GM18909 (cell line): ENCODE results near the gene MYO18A.
A peak's percentile ranks its signal among the peaks of the same experiment; 100 is the strongest.
"Not testable (repeated sequence)": the region's sequence is repeated elsewhere in the genome, so short reads cannot be mapped to it uniquely, and the experiment has no call there.

Experiments
- ATAC-seq: cut with Tn5 transposase; IDR thresholded peaks from one replicate; pipeline ENCODE4 v1.9.1; 2021; ENCODE audit warnings: mild to moderate bottlenecking; ENCODE audit not compliant: unreplicated experiment, poor library complexity

MYO18A gene

DNA sequence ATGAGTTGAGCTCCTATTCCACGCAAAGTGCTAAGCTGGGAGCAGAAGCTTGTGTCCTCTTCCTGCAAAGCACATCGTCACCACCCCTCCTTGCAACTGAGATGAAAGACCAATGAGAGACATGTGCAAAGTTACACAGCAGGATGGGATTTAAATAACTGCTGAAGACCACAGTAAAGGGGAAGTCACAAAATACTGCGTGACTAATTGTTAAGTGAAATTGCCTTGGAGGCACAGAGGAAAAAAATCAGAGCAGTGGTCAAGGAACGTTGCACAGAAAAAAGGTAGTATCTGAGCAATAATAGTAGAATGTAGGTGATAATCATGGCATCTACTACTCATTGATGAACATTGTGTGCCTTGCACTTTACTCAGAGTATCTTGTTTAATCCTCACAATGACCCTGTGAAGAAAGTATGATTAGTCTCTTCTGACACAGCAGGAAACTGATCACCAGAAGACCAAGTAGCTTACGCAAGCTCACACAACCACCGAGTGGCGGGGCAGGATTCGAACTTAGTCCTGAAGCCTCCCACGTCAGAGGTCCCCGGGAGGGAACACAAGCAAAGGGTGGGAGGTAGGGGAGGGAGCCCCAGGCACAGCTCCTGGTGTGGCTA is 15.4 kb upstream of the MYO18A start:
- ATAC-seq: no peak

GRCh38 chr17:29194669-29195068 is 14.5 kb upstream of the MYO18A start:
- no peak for ATAC-seq

DNA sequence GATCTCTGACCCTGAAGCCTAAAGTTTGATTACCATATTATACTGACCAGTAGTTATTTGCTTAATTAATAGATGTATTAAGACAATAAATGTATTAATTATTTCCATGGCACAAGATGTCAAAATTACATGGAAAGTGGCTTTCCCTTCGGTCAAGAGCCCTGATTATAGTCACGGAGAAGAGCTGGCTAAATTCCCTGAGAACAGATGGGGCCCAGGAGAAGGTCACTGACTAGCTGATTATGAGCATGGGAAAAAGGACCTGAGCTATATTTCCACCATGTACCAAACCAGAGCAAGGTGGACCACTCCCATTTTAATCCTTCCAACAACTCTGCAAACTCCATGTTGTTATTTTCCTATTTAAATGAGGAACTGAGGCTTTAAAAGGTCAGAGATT is 12.9 kb upstream of the MYO18A start:
- ATAC-seq: no peak

DNA sequence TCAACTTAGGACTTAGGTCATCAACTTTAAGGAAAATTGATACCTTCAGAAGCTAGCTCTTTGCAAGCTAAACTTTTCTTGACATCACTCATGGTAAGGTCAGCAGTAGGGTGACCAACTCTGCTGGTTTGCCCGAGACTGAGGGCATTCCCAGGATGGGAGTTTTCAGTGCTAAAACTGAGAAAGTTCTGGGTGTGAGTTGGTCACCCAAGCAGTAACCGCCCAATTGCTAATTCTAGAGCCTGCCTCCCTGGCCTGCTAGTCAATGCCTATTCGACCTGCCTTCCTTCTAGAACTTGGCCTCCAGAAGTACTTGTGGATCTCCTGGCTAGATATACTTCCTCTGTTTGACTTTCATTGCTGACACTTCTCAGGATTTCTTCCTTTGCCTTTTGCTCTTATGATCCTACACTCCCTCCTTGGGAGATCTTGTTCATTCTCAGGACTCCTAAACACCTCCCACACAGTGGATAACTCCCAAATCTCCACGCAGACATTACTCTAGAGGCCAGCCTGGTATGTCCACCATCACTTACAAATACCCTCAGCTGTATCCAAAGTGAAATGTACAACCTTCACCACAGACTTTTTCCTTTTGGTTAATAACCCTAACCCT is 10.5 kb upstream of the MYO18A start:
- no peak for ATAC-seq

GRCh38 chr17:29190039-29190438 is 9.8 kb upstream of the MYO18A start:
- ATAC-seq: no peak

- no peak for ATAC-seq
Measured at GRCh38 chr17:29189355-29189754, 9.2 kb upstream of the MYO18A start.

- ATAC-seq: no peak
Measured at GRCh38 chr17:29181226-29181625, 1.0 kb upstream of the MYO18A start.

GRCh38 chr17:29180788-29181160 is 576 bp upstream of the MYO18A start:
- ATAC-seq: no peak

GRCh38 chr17:29179232-29180033 is 765 bp downstream of the MYO18A start:
- ATAC-seq: peak; percentile 3

DNA sequence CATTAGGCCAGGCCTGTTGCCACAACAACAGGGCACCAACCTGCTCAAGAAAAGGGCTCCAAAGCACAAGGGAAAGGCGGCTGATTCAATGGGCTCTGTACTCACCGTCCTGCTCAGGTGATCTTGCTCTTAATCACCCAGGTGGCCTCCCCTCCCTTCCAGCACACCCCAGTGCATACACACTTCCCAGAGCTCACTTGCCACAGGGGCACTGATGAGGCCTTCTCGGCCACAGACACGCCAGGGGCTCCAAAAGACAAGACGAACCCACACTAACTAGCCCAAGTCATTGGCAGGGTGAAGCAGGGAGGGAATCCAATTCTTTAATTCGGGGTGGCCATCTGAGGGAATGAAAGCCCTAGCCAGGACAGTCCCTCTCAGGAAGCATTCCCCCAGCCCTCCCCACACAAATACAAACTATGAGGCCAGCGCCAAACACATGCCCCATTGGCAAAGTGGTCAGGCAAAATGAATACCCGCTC is 1.4 kb downstream of the MYO18A start:
- ATAC-seq: no peak

- no peak for ATAC-seq
Measured at GRCh38 chr17:29177871-29178749, 2.1 kb downstream of the MYO18A start.

DNA sequence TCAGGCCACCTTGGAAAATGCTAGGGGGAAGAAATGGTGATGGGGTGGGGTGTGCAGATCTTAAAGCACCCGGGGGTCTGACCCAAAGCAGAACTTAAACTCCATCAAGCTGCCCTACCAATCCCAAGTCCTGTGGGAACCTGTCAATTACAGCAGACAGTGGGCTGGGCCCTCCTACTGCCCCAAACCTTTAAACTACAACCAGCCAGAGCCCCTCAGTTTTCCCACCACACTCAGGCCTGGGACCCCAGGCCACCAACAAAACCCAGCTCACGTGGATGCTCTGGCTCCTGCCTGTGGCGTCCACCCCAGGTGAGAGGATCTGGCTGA is 2.7 kb downstream of the MYO18A start:
- no peak for ATAC-seq

DNA sequence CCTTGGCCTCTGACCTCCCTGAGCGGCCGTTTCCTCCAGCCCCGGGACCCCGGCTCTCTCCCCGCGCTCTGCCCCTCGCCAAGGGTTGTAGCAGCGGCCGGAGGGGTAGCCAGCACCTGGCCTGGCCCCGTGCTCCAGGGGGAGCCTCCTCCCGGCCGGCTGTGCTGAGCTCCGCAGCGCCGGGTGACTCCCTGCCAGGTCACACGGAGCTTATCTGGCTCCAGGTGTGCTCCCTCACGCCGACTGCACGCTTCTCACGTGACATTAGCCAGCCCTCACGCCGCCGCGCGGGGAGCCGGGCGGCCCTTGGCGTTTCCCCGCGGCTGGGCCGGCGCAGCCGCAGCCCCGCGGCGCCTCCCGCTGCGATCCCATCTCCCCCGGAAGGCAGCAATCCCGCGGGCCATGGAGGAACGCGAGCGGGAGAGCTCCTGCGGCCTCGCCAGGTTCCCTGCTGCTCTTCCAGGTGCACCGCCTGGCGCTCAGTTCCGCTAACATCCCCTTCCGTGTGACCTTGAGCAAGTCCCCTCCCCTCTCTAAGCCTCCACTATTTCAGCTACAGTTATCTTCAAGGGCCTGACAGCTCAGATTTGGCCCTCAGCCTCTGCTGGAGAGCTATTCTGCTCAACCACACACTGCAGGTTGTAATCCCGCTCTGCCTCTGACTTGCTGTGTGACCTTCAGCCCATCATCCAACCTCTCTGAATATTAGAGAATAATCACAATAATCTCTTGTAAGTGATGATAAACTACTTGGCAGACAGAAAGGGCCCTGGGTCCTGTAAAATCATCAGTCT is 3.4 kb downstream of the MYO18A start:
- peak; percentile 46 for ATAC-seq

GRCh38 chr17:29175349-29175748 is 4.8 kb downstream of the MYO18A start:
- ATAC-seq: no peak

DNA sequence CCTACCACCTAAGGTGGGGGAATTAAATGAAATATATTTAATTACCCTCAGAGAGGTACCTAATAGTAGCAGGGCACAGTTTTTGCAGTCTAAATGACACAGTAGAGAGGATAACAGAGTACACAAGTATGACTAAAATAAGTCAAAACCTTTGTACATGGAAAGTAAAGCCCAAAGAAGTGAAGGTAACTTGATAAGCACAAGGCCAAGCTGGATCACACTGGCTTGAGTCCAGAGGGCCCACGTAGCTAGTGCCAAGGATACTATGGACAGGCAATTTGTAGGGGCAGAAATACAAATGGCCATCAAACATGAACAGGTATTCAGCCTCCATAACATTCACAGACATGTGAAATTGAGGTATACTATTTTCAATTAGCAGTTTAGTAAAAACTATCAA is 7.6 kb downstream of the MYO18A start:
- no peak for ATAC-seq

- no peak for ATAC-seq
Measured at GRCh38 chr17:29170682-29171081, 9.5 kb downstream of the MYO18A start.

DNA sequence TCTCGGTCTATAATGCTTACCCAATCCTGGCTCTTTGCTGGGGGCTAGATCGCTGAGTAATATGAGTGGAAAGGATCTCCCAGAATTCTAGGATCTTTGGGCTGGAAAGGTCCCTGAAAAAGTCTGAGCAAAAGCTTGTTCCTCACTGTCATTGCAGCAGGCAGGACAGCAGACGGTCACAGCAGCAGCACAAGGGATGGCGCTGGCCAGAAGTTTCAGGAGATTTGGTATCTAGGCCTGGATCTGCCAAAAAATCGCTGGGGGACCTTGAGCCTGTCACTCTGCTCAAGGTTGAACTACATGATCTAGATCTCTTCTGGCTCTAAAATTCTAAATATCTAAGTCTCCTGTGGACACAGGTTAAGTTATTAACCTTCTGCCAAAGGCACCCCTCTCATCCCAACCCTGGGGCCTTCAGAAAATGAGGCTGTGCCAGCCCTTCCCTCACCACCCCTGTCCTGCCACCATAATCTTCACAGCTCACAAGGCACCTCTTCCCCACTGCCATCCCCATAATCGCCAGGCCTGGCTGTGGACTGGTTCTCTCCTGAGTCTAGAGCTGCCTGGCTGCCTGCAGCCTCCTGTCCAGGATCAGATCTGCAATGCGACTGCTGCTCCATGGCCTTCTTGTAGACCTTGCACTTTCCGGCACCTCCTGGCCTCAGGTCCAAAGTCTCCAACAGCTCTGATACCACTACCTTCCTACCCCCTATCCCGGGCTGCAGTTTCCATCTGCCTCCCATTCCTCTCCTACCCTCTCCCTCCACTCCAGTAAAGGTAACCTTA is 10.2 kb downstream of the MYO18A start:
- ATAC-seq: no peak

GRCh38 chr17:29168759-29169126 is 11.5 kb downstream of the MYO18A start:
- not testable (repeated sequence) for ATAC-seq

GRCh38 chr17:29168079-29168758 is 12.0 kb downstream of the MYO18A start:
- ATAC-seq: no peak
